ENCODE measurements around the gene IRX3.
"Not testable (repeated sequence)": the region's sequence is repeated elsewhere in the genome, so short reads cannot be mapped to it uniquely, and the experiment has no call there.

IRX3 gene

DNA sequence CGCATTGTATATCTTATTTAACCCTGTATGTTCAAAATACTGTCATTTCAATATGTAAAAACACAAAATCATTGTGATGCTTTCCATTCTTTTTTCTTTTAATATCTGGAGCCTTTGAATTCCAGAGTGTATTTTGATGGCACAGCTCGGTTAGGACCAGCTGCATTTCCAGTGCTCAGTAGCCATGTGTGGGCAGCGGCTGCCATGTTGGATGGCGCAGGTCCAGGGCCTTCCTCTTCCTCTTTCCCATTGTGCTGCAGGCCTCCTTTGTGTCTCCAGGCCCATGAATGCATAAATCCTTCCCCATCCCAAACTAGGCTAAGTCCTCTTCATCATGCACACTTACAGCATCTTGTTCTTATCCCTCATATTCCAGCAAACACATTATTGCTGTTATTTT is 13.0 kb downstream of the IRX3 start:
- DNase-seq = no peak

DNA sequence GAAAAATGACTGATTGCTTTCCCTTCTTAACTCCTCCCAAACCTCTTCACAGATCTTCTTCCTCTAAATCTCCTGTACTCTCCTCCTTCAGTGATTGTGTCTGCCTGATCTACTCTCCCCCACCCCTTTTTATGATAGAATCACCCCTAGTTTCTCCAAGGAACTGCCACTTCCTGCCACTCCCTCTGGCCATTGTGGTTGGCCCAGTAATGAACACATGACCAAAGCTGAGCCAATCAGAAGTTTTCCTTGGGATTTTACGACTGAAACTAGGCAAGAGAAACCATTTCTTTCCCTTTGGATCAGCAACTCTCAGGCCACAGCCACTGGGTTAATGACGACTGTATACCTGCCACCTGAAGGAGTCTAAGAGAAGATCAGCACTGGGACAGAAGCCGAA is 15.9 kb downstream of the IRX3 start:
- DNase-seq = no peak

DNA sequence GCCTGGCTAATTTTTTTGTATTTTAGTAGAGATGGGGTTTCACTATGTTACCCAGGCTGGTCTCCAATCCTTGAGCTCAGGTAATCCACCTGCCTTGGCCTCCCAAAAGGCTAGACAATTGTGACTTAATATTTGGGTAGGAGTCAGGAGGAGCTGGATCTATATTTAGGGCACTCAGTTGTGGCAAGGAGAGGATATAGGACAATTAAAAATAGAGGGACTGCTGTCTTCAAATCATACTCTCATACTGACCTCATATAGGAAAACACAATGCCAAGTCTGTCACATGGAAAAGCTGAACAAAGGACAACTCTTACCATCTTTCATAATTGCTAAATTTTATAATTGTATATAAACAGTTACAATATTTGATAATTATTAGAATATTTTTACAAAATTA is 17.1 kb downstream of the IRX3 start:
- no peak for DNase-seq

DNA sequence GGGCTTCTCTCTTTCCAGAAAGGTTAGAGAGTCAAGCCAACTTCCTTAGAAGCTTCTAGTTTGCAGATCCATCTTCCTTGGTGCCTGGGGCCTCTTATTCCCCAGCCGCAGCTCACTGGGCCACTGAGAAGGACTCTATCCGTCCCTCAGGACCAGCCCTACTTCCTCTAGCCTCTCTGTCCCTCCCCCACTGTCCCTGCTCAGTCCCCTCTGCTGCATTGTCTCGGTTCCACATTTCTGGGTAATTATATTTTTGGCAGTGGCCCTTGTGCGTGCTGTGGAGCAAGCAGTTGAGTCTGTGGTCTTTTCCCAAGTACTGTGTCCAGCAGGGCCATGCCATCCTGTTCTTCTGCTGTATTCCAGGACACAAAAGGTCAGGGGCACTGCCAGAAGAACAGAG is 17.8 kb downstream of the IRX3 start:
- DNase-seq = no peak

DNA sequence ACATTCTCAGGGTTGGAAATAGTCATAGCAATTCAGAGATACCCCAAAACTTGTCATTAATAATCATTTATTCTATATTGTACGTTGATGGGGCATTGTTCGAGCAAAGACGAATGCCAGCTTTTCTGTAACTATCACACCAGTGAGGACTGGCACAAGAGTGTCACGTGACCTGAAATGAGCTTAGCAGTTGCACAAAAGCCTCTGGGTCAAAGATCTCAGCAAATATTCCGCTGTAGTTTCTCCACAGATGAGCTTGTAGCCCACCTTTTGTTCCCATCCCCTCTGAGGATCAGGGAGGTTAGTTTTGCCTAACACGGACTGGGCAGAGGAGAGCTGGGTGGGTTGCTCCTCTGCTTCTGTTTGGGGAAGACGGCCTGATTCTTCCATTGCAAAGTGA is 18.2 kb downstream of the IRX3 start:
- DNase-seq = no peak

DNA sequence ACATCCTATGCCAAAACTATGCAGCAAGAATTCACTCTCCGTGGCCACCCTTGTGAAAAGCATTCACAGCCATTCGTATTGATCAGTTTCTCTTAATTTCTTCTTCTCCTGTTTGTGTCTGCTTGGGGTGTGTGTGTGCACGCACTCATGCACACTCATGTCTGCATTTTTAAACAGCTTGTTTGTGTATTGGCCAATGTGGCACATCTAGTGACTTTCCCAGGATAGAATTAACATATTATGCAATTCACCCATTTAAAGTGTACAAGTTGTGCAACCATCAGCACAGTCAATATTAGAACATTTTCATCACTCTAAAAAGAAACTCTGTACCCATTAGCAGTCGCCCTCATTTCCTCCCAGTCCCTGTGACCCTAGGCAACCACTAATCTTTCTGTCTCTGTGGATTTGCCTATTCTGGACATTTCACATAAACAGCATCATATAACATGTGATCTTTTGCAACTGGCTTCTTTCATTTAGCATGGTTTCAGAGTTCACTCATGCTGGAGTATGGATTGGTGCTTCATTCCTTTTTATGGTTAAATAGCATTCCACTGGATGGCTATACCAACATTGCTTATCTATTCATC is 20.1 kb downstream of the IRX3 start:
- no peak for DNase-seq

DNA sequence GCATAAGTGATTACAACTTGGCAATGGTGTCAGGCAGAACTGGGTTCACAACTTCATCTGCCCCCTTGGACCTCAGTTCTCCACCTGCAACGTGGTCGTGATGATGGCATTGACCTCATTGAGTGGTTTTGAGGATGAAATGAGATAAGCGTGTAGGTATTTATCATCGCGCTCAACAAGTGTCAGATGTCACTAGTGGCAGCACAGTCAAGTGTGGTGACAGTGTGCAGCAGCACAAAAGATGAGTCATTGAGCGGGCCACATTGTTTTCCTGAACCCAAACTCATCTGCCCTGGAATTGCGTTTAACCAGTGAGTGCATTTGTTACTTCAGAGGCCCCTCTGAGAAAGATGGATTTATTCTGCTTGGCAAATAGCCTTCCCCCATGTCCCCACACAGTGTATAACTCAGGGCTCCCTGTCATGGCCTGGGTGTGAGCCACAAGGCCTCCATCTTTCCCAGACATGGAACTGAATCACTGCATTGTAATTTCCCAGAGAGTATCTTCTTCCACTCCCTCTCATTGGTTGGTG is 20.9 kb downstream of the IRX3 start:
- no peak for DNase-seq

DNA sequence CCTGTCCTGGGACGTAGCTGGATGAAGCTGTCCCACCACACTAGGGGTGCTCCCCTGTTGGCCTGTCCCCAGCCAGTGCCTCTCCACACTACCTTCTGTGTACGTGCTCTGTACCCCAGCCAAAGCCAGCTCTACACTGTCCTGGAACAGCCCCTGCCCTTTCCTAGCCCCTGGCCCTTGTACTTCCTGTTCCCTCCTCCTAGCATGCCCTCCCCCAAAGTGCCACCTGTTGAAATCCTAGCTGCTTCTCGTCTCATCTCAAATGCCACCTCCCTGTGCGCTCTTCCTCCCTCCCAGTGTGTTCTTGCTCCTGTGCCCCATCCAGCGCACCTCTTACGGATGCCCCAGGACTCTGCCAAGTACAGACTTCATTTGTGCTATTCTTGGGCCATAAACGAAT is 33.5 kb downstream of the IRX3 start:
- DNase-seq = no peak

DNA sequence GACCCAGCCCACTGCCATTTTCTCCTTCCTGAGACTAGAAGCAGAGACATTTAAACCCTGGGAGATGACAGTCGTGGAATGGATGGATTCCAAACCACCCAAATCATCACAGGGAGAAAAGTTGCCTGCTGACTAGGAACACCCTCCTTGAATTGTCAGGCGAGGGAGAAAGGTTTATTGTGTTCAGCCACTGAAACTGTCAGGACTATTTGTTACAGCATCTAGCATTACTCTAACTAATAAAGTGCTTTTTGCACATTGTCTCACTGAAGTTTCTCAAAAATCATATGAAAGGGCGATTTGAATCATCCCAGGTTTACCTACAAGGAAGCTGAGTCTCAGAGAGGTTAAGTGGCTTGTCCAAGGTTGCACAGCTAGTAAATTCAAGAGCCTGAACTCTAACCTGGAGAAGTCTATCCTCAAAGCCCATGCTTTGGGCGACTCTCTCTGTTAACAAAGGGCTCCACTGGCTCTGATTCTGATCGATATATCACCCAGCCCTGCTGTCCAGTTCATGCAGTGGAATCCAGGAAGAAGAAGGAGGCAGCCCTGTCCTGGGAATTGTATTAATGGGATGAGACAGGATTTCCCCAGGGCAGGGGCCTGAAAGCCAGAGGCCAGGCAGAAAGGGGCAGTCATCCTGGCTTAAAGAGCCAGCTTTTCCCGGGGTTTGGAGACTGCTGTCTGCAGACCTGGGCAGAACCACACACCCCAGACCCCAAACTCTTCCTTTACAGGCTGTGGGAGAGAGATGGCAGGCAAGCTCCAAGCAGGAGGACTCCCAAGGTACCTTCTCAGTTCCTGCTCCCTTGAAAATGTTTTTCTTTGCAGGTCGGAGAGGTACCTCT is 37.5 kb downstream of the IRX3 start:
- no peak for DNase-seq

DNA sequence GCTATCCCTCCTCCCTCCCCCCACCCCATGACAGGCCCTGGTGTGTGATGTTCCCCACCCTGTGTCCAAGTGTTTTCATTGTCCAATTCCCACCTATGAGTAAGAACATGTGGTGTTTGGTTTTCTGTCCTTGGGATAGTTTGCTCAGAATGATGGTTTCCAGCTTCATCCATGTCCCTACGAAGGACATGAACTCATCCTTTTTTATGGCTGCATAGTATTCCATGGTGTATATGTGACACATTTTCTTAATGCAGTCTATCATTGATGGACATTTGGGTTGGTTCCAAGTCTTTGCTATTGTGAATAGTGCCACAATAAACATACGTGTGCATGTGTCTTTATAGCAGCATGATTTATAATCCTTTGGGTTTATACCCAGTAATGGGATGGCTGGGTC is 38.9 kb downstream of the IRX3 start:
- DNase-seq = not testable (repeated sequence)

DNA sequence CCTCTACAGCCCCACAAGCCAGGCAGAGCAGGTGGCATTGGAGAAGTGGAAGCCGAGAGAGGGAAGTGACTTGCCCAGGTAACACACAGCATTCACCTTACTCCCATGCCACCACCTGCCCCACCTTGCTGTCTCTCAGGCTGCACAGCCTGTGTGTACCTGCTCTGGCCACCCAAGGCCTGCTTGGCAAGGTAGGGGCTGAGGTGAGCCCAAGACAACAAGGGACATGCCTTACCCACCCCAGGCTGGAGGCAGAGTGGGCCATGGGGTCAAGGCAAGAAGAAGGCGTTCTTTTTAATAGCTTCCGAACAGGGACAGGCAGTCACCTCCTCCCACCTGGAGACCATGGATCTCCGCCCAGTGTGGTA is 40.1 kb downstream of the IRX3 start:
- no peak for DNase-seq

DNA sequence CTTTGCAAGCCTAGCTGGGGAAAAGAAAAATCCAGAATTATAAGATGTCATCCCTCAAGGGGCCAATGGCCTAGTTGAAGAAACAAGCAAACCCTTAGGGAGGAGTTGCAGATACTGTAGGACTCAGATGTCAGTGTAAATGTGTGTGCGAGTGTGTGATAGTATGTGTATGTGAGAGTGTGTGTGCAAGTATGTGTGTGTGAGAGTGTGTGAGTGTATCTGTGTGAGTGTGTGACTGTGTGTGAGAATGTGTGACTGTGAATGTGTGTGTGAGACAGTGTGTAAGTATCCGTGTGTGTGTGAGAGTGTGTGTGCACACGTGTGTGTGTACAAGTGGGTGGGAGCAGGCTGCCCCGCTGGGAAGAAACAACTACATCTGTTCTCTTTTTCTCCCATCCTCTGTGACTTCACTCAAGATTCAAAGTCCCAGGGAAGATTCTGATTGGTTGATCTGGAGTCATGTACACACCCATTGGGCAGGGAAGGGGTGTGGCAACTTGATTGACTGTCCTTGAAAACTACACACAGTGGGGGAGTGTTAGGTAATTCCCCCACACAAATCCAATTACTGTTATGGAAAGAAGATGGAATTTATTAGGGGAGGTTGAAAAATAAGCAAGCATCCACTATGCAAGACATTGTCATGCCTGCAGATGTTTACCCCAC is 40.7 kb downstream of the IRX3 start:
- DNase-seq = no peak

DNA sequence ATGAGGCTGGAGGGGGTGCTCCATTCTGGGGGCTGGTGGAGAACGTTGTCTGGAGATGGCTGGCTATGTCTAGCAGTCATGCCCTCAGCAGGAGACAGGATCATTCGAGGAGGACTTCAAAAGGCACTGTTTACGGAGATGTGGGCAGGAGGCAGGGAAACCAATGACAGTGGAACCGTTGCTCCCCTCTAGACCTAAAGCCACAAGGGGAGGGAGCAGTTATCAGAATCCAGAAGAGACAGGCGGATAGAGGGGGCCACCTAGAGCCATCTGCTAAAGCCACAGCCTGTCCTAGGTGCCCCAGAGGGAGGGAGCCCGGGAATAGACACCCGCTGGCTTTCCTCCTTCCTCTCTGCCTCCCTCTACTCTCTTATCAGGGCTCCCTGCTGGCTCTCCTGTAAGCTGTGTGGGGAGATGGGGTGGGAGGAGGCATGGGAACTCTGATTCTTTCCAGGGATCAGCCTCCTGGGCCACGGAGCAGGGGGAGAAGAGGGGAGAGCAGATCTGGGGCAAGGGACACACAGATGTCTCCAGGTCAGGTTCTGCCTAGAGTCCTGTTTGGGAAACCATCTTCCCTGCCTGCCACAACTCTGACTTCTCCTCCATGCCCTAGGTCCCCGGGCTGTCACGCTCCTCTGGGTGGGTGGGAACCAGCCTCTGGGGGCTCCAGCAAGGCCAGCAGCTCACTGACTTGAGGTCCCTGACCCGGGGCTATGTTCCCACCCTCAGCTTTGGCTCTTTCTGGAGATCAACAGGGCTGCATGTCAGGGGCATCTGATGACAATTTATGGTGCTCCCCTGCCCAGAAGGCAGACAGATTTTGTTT is 42.3 kb downstream of the IRX3 start:
- no peak for DNase-seq

DNA sequence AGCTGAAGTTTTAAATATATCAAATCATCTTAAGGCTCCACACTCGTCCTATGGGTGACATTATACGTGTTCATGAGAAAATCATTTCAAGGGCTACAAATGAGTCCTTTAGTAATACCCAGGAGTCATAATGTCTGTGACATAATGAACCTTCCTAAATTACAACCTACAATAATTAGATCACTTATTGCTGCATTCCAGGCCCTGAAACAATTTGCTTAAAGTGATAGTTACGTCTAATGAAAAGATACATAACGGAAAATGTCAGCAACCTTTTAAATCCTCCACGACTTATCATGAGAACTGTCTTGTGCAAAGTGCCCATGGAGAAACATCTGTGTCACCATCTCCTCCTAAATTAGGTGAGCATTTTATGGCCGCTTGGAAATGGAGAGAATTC is 43.4 kb downstream of the IRX3 start:
- no peak for DNase-seq

DNA sequence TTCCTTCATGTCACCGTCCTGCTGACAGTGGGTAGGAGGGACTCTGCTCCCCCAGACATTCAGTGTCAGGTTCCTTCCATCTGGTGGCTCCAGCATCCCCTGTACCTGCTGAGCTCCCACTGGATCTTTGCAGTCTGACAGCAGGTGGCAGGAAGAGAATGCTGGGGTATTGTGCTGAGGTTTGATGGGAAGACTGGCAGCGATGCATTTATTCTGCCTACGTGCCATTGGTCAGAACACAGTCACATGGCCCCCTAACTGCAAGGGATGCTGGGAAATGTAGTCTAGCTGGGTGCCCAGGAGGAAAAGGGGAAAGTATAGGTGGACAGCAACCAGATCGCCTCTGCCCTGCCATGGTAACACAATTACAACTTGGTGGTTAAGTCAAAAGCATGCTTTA is 44.4 kb downstream of the IRX3 start:
- no peak for DNase-seq

DNA sequence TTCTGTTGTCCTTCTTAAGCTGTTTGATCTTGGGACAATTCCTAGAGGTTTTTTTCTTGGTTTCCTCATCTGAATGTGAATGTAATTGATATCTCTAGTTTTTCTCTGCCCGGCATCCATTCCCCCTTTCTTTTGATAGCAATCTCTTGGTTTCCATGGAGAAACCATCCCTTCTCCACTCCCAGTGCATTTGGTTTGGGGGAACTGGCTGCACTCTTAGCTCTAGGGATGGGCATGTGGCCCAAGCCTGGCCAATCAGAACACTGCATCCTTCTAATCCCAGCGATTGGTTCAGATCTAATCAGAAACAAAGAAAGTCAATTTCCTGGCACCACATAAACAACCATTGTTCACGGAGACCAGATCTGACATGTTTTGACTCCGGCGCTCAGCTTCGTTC is 45.1 kb downstream of the IRX3 start:
- DNase-seq = no peak

DNA sequence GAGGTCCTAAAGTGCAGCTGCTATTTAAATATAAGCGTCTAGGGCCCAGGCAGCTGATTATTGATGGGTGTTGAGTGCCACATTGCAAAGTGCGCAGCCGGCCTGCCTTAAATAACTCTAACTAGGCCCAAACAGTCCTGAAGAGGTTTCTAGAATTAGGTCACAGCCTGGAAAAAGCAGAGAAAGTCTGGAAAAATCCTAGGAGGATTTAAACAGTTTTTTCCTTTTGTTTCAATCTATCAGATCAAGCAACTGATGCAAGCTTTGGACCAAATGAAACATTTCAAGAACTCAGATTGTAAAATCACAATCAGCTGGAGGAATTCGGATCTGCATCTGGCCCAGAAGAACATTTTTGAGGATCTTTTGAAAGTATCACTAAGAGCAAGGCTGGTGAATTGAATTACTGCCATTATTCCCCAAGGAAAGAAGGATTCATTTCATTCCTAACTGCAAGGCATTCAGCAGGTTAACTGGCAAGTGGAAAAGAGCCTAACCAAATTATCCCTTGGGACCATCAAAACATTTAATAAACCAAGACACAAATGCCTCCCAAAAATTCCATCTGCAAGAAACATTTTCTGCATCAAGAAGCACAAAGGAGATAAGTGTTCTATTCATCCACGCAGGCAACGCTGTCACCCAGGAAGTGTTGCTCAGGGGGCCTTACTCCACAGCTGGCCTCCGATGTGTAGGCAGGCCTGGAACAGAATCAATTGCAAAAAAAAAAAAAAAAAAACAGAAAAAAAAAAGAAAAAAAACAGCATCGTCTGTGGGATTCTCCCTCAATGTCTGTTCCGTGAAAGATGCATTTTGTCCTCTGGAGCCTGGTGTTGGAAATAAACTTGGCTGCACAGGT is 46.1 kb downstream of the IRX3 start:
- DNase-seq = peak; percentile 45

DNA sequence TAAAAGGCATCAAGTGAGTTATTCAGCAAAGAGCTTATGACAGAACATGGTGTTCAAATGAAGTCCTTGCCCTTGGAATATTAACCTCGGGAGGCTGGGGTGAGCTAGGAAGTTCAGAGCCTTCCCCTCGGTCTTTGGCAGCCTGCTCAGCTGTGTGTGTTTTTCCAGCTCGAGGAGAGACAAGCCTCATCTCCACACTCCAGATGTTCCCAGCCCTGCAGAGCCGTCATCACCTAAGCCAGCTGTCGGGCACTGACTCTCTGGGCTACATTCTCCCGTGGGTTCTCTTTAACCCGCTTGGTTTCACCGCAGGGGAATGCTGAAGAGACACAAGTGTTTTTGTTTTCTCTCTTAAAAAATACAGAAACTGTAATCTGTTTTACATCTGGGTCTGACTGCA is 47.1 kb downstream of the IRX3 start:
- DNase-seq = peak; percentile 66

DNA sequence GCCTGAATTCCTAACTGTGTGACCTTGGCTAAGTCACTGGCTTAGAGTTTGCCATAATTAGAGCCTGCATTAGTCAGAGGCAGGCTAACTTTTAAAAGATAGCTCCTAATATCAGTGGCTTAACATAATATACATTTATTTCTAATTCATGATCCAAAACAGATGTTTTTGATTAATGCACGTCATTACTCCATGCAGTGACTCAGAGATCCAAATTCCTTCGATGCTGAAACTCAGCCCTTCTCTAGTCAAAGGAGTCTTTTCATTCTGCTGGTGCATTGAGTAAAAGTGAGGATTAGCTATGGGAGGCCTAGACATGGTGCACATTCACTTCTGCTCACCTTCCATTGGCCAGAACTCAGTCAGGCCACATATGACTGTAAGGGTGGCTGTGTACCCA is 49.8 kb downstream of the IRX3 start:
- no peak for DNase-seq

DNA sequence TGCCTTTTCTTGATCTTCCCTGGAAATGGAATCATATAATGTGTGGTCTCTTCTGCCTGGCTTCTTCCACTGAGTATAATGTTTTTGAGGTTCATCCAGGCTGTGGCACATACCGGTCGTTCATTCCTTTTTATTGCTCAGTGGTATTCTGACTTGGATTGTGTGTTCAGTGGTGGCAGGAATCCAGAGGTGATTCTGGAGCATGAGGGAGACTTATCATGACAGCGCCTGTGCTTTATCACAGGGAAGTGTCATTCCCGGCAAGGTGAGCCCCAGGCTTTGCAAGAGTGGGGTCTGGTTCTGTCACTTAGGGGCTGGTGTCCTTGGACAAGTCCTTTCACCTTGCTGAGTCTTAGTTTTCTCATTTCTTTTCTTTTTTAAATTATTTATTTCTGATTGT is 53.0 kb downstream of the IRX3 start:
- no peak for DNase-seq
